ENCODE data around the gene NNMT.

DNA sequence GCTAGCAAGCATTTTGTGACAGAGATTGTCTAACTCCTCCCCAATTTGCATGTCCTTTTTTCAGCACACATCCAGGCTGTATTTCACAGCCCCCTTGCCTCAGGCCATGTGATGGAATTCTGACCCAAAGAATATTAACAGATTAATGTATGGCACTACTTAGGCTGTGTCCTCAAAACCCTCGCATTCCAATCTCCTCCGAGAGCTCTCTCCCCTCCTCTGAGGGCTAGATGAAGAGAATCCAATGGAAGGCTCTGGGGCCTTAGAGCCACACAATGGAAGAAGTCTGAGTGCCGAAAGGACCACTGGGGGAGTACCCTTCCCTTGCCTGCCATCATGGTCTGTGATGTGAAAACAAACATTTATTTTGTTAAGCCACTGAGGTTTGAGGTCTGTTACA is 13.7 kb upstream of the NNMT start:
- TF ChIP-seq, protein P1, sequence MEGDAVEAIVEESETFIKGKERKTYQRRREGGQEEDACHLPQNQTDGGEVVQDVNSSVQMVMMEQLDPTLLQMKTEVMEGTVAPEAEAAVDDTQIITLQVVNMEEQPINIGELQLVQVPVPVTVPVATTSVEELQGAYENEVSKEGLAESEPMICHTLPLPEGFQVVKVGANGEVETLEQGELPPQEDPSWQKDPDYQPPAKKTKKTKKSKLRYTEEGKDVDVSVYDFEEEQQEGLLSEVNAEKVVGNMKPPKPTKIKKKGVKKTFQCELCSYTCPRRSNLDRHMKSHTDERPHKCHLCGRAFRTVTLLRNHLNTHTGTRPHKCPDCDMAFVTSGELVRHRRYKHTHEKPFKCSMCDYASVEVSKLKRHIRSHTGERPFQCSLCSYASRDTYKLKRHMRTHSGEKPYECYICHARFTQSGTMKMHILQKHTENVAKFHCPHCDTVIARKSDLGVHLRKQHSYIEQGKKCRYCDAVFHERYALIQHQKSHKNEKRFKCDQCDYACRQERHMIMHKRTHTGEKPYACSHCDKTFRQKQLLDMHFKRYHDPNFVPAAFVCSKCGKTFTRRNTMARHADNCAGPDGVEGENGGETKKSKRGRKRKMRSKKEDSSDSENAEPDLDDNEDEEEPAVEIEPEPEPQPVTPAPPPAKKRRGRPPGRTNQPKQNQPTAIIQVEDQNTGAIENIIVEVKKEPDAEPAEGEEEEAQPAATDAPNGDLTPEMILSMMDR (optimal IDR thresholded peaks at IDR 0.05 in 1 of 3, IDR thresholded peaks at IDR 0.05 in 1 of 3, conservative IDR thresholded peaks at IDR 0.05 in 1 of 3; ENCODE audit: extremely low read depth in 1 of 3, insufficient read depth in 2 of 3, low read length in 3 of 3) = no peak
- TF ChIP-seq EZH2 (IDR thresholded peaks at IDR 0.05; ENCODE audit: low read length) = no peak

All from keratinocyte (primary cell).